Mammary epithelial cell (primary cell): ENCODE measurements around the gene RAB17.

Experiments
- EZH2 ChIP-seq: IDR thresholded peaks from 2 replicates; pipeline ENCODE4 v1.6.1; 2012; ENCODE audit warnings: low read length, inconsistent platforms, borderline replicate concordance
- TF ChIP-seq, protein P1 (sequence below), 2 donors: IDR thresholded peaks in 1 of 2; conservative IDR thresholded peaks in 1 of 2; 2 replicates each; pipeline ENCODE4 v1.5.1; 2011 to 2012; ENCODE audit warnings: inconsistent platforms in 2 of 2, low read length in 2 of 2, mild to moderate bottlenecking in 2 of 2, control low read depth in 1 of 2, low read depth in 1 of 2; ENCODE audit not compliant: insufficient read depth in 1 of 2; ENCODE audit errors: extremely low read depth in 1 of 2

- TF ChIP-seq, protein P1, sequence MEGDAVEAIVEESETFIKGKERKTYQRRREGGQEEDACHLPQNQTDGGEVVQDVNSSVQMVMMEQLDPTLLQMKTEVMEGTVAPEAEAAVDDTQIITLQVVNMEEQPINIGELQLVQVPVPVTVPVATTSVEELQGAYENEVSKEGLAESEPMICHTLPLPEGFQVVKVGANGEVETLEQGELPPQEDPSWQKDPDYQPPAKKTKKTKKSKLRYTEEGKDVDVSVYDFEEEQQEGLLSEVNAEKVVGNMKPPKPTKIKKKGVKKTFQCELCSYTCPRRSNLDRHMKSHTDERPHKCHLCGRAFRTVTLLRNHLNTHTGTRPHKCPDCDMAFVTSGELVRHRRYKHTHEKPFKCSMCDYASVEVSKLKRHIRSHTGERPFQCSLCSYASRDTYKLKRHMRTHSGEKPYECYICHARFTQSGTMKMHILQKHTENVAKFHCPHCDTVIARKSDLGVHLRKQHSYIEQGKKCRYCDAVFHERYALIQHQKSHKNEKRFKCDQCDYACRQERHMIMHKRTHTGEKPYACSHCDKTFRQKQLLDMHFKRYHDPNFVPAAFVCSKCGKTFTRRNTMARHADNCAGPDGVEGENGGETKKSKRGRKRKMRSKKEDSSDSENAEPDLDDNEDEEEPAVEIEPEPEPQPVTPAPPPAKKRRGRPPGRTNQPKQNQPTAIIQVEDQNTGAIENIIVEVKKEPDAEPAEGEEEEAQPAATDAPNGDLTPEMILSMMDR (conservative IDR thresholded peaks at IDR 0.05 in 1 of 2, IDR thresholded peaks at IDR 0.05 in 1 of 2; ENCODE audit: extremely low read depth in 1 of 2, insufficient read depth in 1 of 2, low read depth in 1 of 2, low read length in 2 of 2), result no peak
- no peak for TF ChIP-seq EZH2
Measured at GRCh38 chr2:237542001-237542704, 48.4 kb downstream of the RAB17 start.
